Astrocyte (in vitro differentiated cells and primary cell): ENCODE measurements around the gene FBLN1. TPM values are rescaled to one million over a fixed set of nuclear protein-coding genes. Genes with fewer than 3 reads are reported as not detected.
"Not testable (repeated sequence)": the region's sequence is repeated elsewhere in the genome, so short reads cannot be mapped to it uniquely, and the experiment has no call there.

Source experiments
- DNase-seq: peaks from one replicate; pipeline ENCODE4 v3.0.0-alpha.2; 2010; ENCODE audit warnings: low read depth
- FAIRE-seq: peaks from 2 replicates; lab custom pipeline; 2011; peaks lifted over from hg19 to GRCh38; lab: Jason Lieb, UNC
- H2AFZ ChIP-seq: 2 replicates; pipeline ENCODE4 v1.6.0; 2012; ENCODE audit warnings: low read depth, low read length, inconsistent platforms
- H3K27ac ChIP-seq: 2 replicates; pipeline ENCODE4 v1.5.1; 2011; ENCODE audit warnings: low read depth, low read length, inconsistent platforms
- H3K27me3 ChIP-seq: 2 replicates; pipeline ENCODE4 v1.6.0; 2011; ENCODE audit warnings: low read length, inconsistent platforms; ENCODE audit not compliant: insufficient read depth
- H3K36me3 ChIP-seq: 2 replicates; pipeline ENCODE4 v1.5.1; 2011; ENCODE audit warnings: low read length, inconsistent platforms; ENCODE audit not compliant: insufficient read depth
- H3K4me1 ChIP-seq: 2 replicates; pipeline ENCODE4 v1.5.1; 2011; ENCODE audit warnings: low read length, inconsistent platforms; ENCODE audit not compliant: insufficient read depth
- H3K4me2 ChIP-seq: 2 replicates; pipeline ENCODE4 v1.6.0; 2012; ENCODE audit warnings: low read length, inconsistent platforms
- H3K4me3 ChIP-seq: 2 replicates; pipeline ENCODE4 v1.5.1; 2011; ENCODE audit warnings: low read depth, mild to moderate bottlenecking, low read length, inconsistent platforms; ENCODE audit not compliant: insufficient read depth
- H3K79me2 ChIP-seq: 2 replicates; pipeline ENCODE4 v1.6.0; 2012; ENCODE audit warnings: mild to moderate bottlenecking, low read length, inconsistent platforms; ENCODE audit not compliant: insufficient read depth
- H3K9ac ChIP-seq: 2 replicates; pipeline ENCODE4 v1.6.0; 2012; ENCODE audit warnings: mild to moderate bottlenecking, low read length, inconsistent platforms
- H3K9me3 ChIP-seq: 2 replicates; pipeline ENCODE4 v1.5.1; 2012; ENCODE audit warnings: low read depth, mild to moderate bottlenecking, low read length, inconsistent platforms; ENCODE audit not compliant: insufficient read depth
- H4K20me1 ChIP-seq: 2 replicates; pipeline ENCODE4 v1.6.0; 2012; ENCODE audit warnings: low read length, inconsistent platforms; ENCODE audit not compliant: insufficient read depth
- H3K27ac Mint-ChIP-seq: one replicate; pipeline ENCODE4 v1.8.0; 2021; ENCODE audit warnings: mild to moderate bottlenecking, mixed read lengths; ENCODE audit not compliant: unreplicated experiment
- H3K27me3 Mint-ChIP-seq: one replicate; pipeline ENCODE4 v1.8.0; 2021; ENCODE audit warnings: low read depth, mixed read lengths; ENCODE audit not compliant: unreplicated experiment
- H3K36me3 Mint-ChIP-seq: one replicate; pipeline ENCODE4 v1.8.0; 2021; ENCODE audit warnings: low read depth, mixed read lengths; ENCODE audit not compliant: unreplicated experiment
- H3K4me1 Mint-ChIP-seq: one replicate; pipeline ENCODE4 v1.8.0; 2021; ENCODE audit warnings: low read depth, mixed read lengths; ENCODE audit not compliant: unreplicated experiment
- H3K4me3 Mint-ChIP-seq: one replicate; pipeline ENCODE4 v1.8.0; 2021; ENCODE audit warnings: mild to moderate bottlenecking, moderate library complexity, mixed read lengths; ENCODE audit not compliant: unreplicated experiment
- H3K9me3 Mint-ChIP-seq: one replicate; pipeline ENCODE4 v1.8.0; 2021; ENCODE audit warnings: mild to moderate bottlenecking, mixed read lengths; ENCODE audit not compliant: unreplicated experiment
- EZH2 ChIP-seq: IDR thresholded peaks from 2 replicates; pipeline ENCODE4 v1.6.1; 2012; ENCODE audit warnings: mild to moderate bottlenecking, low read length, inconsistent platforms; ENCODE audit not compliant: insufficient read depth
- total RNA-seq: library from RNA; stranded (reverse); gene quantifications from 2 replicates; pipeline ENCODE4 v1.2.1, GENCODE V29; 2021
- TF ChIP-seq, protein P1 (sequence below): IDR thresholded peaks from 2 replicates; pipeline ENCODE4 v1.5.1; 2011; ENCODE audit warnings: low read depth, mild to moderate bottlenecking, inconsistent platforms, low read length, moderate library complexity; ENCODE audit not compliant: insufficient read depth

The FBLN1 gene
- total RNA-seq, 1 donor from 2014 or later = 69.2 TPM

DNA sequence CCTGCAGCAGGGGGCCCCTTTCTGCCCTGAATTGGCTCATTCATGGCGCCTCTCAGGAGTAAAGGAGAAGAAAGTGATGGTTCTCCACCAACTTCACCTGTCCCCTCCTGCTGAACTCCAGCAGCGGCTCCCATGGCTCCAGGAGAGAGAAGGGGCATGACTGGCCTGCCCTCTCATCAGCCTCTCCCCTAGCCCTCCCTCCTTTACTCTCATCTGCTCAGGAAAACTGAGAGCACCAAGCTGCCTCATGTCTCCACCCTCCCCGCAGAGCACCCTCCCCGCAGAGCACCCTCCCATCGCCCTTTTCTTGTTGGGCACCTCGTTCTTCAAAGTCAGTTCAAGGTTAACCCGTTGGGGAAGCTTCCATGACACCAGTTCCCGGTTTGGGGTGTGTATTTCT lies 86.9 kb downstream of the FBLN1 start:
- Mint-ChIP-seq H3K36me3 (peaks cover 8% of the 10 kb centered on the region), H3K4me3 (no peak overlapping the region), H3K27me3 (peaks cover 24% of the 10 kb centered on the region), H3K27ac (no peak overlapping the region), H3K9me3 (peaks cover 3% of the 10 kb centered on the region), H3K4me1 (peaks cover 13% of the 10 kb centered on the region)
- no peak overlapping the region for H3K27ac ChIP-seq
- DNase-seq = no peak
- no peak overlapping the region for H3K4me2 ChIP-seq
- H3K36me3 ChIP-seq = no peaks in the 10 kb centered on the region
- no peaks in the 10 kb centered on the region for H4K20me1 ChIP-seq
- H3K9me3 ChIP-seq = no peaks in the 10 kb centered on the region
- H3K4me3 ChIP-seq = no peak overlapping the region
- peaks cover 19% of the 10 kb centered on the region for H3K4me1 ChIP-seq
- H3K79me2 ChIP-seq = no peaks in the 10 kb centered on the region
- H3K27me3 ChIP-seq = no peaks in the 10 kb centered on the region
- no peak for TF ChIP-seq EZH2
- TF ChIP-seq, protein P1, sequence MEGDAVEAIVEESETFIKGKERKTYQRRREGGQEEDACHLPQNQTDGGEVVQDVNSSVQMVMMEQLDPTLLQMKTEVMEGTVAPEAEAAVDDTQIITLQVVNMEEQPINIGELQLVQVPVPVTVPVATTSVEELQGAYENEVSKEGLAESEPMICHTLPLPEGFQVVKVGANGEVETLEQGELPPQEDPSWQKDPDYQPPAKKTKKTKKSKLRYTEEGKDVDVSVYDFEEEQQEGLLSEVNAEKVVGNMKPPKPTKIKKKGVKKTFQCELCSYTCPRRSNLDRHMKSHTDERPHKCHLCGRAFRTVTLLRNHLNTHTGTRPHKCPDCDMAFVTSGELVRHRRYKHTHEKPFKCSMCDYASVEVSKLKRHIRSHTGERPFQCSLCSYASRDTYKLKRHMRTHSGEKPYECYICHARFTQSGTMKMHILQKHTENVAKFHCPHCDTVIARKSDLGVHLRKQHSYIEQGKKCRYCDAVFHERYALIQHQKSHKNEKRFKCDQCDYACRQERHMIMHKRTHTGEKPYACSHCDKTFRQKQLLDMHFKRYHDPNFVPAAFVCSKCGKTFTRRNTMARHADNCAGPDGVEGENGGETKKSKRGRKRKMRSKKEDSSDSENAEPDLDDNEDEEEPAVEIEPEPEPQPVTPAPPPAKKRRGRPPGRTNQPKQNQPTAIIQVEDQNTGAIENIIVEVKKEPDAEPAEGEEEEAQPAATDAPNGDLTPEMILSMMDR = no peak
- no peak for FAIRE-seq
- H3K9ac ChIP-seq = no peak overlapping the region
- H2AFZ ChIP-seq = no peak overlapping the region

DNA sequence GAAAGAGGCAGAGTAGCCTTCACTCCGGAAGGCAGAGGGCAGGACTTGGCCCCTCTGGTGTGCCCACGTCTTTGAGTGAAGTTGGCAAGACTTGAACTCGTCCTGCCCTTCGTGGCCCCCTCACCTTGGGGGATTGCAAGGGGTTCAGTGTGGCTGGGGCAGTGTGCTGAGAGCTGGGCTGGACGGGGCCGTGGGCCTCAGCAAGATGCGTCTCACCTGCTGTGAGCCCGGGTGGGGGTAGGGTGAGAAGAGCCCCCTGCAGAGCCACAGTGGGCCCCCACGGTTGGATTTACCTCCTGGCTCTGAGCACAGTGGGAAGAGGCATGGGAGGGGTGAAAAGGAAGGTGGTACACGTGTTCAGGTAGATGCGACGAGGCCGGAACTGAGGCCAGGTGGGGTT lies 87.6 kb downstream of the FBLN1 start:
- H3K9ac ChIP-seq = no peak overlapping the region
- Mint-ChIP-seq H3K9me3 (peaks cover 3% of the 10 kb centered on the region), H3K4me3 (no peak overlapping the region), H3K36me3 (peaks cover 10% of the 10 kb centered on the region), H3K27ac (no peak overlapping the region), H3K27me3 (peaks cover 29% of the 10 kb centered on the region), H3K4me1 (peaks cover 11% of the 10 kb centered on the region)
- no peak overlapping the region for H2AFZ ChIP-seq
- TF ChIP-seq, protein P1 = no peak
- TF ChIP-seq EZH2 = no peak
- no peaks in the 10 kb centered on the region for H3K36me3 ChIP-seq
- no peak overlapping the region for H3K4me3 ChIP-seq
- FAIRE-seq = no peak
- H3K27me3 ChIP-seq = no peaks in the 10 kb centered on the region
- no peak overlapping the region for H3K4me2 ChIP-seq
- no peaks in the 10 kb centered on the region for H4K20me1 ChIP-seq
- H3K79me2 ChIP-seq = no peaks in the 10 kb centered on the region
- peaks cover 14% of the 10 kb centered on the region for H3K4me1 ChIP-seq
- no peaks in the 10 kb centered on the region for H3K9me3 ChIP-seq
- DNase-seq = no peak
- no peak overlapping the region for H3K27ac ChIP-seq

DNA sequence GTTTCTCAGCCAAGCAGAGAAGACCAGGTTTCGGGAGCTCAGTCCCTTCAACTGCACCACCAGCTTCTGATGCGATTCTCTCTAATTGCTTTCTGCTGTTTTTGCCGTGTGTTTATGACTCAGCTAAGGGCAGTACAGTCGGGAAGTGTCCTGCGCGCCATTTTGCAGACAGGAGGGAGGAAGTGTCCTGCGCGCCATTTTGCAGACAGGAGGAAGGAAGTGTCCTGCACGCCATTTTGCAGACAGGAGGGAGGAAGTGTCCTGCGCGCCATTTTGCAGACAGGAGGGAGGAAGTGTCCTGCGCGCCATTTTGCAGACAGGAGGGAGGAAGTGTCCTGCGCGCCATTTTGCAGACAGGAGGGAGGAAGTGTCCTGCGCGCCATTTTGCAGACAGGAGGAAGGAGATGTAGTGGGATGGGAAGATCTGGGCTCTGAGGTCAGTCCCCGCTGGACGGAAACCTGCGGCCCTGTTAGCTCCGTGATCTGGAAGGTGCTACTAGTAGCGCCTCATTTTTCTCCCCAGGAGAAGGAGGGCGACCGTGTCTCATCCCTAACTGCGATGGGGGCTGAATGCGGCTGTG lies 89.0 kb downstream of the FBLN1 start:
- not testable (repeated sequence) for H3K36me3 ChIP-seq, H3K27ac ChIP-seq, FAIRE-seq, H4K20me1 ChIP-seq, H3K9me3 Mint-ChIP-seq, H2AFZ ChIP-seq, H3K9ac ChIP-seq, H3K27ac Mint-ChIP-seq, H3K4me2 ChIP-seq, H3K79me2 ChIP-seq, H3K27me3 ChIP-seq, H3K9me3 ChIP-seq, DNase-seq, H3K4me3 Mint-ChIP-seq, H3K4me3 ChIP-seq
- peaks cover 10% of the 10 kb centered on the region for H3K4me1 ChIP-seq
- H3K27me3 Mint-ChIP-seq = peaks cover 31% of the 10 kb centered on the region
- H3K4me1 Mint-ChIP-seq = peaks cover 11% of the 10 kb centered on the region
- H3K36me3 Mint-ChIP-seq = peaks cover 10% of the 10 kb centered on the region
